Heart right ventricle (tissue), 16 donors: Measurements from ENCODE around the gene GNG12. TPM values are rescaled to one million over a fixed set of nuclear protein-coding genes. Genes with fewer than 3 reads are reported as not detected.
A peak's percentile ranks its signal among the peaks of the same experiment; 100 is the strongest.

Source experiments
- ATAC-seq, 8 donors: fragments of 200-7000 bp; cut with Tn5 transposase; one replicate each; pipeline ENCODE4 v1.9.1; 2020; ENCODE audit warnings: mild to moderate bottlenecking in 8 of 8, moderate library complexity in 8 of 8, moderate number of reproducible peaks in 1 of 8
- DNase-seq, 2 donors: peaks; one replicate each; pipeline ENCODE4 v3.0.0-alpha.2; 2020
- H3K27ac ChIP-seq, 10 donors: fragments of 200-600 bp; sonication (generic) in 2 of 10; one replicate each; pipeline versions ENCODE4 v1.5.0 to v1.8.0; 2020 to 2022; ENCODE audit warnings: mild to moderate bottlenecking in 3 of 10
- H3K27me3 ChIP-seq, 7 donors: fragments of 200-600 bp; one replicate each; pipeline ENCODE4 v1.8.0; 2021 to 2022; ENCODE audit warnings: mild to moderate bottlenecking in 2 of 7
- H3K36me3 ChIP-seq, 9 donors: fragments of 200-600 bp; sonication (generic) in 1 of 9; one replicate each; pipeline versions ENCODE4 v1.5.0 to v1.8.0; 2020 to 2022; ENCODE audit warnings: mild to moderate bottlenecking in 2 of 9
- H3K4me1 ChIP-seq, 9 donors: fragments of 200-600 bp; sonication (generic) in 1 of 9; one replicate each; pipeline versions ENCODE4 v1.5.0 to v1.8.0; 2020 to 2022; ENCODE audit warnings: mild to moderate bottlenecking in 4 of 9
- H3K4me3 ChIP-seq, 10 donors: fragments of 200-600 bp; sonication (generic) in 2 of 10; one replicate each; pipeline versions ENCODE4 v1.5.0 to v1.8.0; 2020 to 2022; ENCODE audit warnings: mild to moderate bottlenecking in 7 of 10, moderate library complexity in 2 of 10
- H3K9me3 ChIP-seq, 11 donors: fragments of 200-600 bp in 10 of 11; sonication (generic) in 2 of 11; one replicate each; pipeline versions ENCODE4 v1.5.0 to v1.8.0; 2013 to 2022; ENCODE audit warnings: mild to moderate bottlenecking in 2 of 11, control low read depth in 1 of 11, moderate library complexity in 1 of 11
- WGBS, 2 donors: extraction: QIAGEN DNeasy Blood & Tissue Kit; methylation state at CpG; one replicate each; pipeline ENCODE4 v1.1.7; 2013; ENCODE audit warnings: inconsistent platforms in 1 of 2; 5-methylcytosine and 5-hydroxymethylcytosine counted together
- intact Hi-C, 10 donors: fragments of 100-400 bp; cut with DNase I; formaldehyde crosslinking; loops; one replicate each; pipeline versions ENCODE4 v1.11.1 to v1.14.2; 2022
- polyA plus RNA-seq, 2 donors: library from polyadenylated mRNA; stranded (reverse); fragments of 200-250 nt; gene quantifications; one replicate each; pipeline ENCODE4 v1.2.3, GENCODE V29; 2013
- total RNA-seq, 10 donors: library from RNA; stranded (reverse); fragmentation: NEBNext Ultra II Directional in 3 of 10; extraction: Animal tissue kit (Norgen Biotek cat#: 25700) in 3 of 10; gene quantifications; one replicate each; pipeline versions ENCODE4 v1.2.1 to v1.2.4, GENCODE V29; 2021 to 2023
- TF ChIP-seq, protein P1 (sequence below), 9 donors: fragments of 200-600 bp; sonication (generic) in 2 of 9; IDR thresholded peaks; one replicate each; pipeline versions ENCODE4 v1.5.0 to v1.8.0; 2021 to 2022; ENCODE audit warnings: antibody characterized with exemption in 9 of 9, mild to moderate bottlenecking in 5 of 9, moderate library complexity in 1 of 9
- donor health status: Arrhythmogenic right ventricular cardiomyopathy.
- donor health status: ischemic (EF 13 %, LVEDD 7.1; RV severe dilation, severe dysfunction).
- donor health status: healthy with polysubstance abuse.
- donor health status: DM: no; HTN: yes; CAD: no.
- donor health status: DM: no; HTN: no; CAD: no.
- donor health status: ischemic (EF 25% LVEDD 6.9; RV normal size, moderate dysfunction).
- donor health status: ischemic (EF 25% LVEDD 5.7; RV mildly dilated, moderate dysfunction).
- donor health status: healthy.
- donor health status: DM: yes; HTN: yes; CAD: no.
- donor health status: Ischemic cardiomyopathy.
- donor health status: ischemic (EF 35%, LVEDD 5.7; RV mildly dilated, moderate dysfunction).
- donor health status: nonischemic (EF 11% LVEDD 7.7; RV severe dilation, severe dysfunction).
- donor health status: DM: yes; HTN: yes; CAD: no.
- donor health status: PGD.
- donor health status: ischemic (EF 29% LVEDD 5.4; RV normal size, mild dysfunction).
- donor health status: nonischemic (EF 23%, LVEDD 6.1; RV moderate dilation, normal function).

The GNG12 gene
- total and polyA plus RNA-seq, 12 donors, result 8.5 to 49.4 (median 34.5) TPM

DNA sequence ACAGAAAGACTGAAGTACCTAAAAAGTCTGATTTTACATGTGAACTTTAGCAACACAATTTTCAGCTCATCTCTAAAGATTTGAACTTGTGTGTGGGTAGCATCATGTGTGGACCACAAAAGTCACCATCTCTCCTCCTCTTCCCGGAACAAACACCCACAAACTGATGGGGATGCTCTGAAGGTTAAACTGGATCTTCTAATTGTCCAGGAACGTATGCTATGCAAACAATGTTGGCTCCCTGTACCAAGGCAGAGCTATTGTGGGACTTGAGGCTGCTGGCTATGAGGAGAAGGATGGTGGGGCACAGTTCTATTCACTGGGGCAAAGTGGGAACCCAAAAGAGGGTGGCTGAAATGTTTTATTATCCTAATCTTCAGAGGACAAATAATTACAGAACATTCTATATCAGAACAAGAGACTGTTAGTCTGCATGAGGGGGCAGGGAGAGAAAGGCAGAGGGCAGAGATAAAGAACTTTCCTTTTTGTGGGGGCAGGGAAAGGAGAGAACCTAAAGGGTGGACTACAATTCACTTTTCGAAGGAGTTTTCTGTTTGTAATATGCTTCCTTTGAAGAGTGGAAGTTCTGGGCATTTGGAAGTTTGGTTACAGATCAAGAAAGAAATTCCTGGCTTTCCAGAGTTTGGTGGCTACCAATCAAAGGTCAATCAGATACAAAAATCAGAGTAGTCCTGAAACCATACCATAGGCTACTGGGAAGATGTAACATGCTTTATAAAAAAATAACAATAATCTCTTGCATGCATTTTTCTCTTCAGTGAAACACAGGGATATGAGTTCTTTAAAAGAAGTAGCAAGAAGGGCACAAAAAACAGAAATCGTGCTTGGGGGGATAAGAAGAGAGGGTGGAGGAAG lies 85.4 kb downstream of the GNG12 start:
- peaks cover 5 to 75% (median 52%) of the 10 kb centered on the region in 9 donors for H3K4me1 ChIP-seq
- no peaks in the 10 kb centered on the region for H3K27me3 ChIP-seq
- ATAC-seq, result peak in 3 of 8 donors; percentile 22 to 56 (median 29)
- no peaks in the 10 kb centered on the region for H3K9me3 ChIP-seq
- 38 to 48% methylated on average over 4 of the region's 4 CpGs for WGBS, 2 donors
- TF ChIP-seq, protein P1, sequence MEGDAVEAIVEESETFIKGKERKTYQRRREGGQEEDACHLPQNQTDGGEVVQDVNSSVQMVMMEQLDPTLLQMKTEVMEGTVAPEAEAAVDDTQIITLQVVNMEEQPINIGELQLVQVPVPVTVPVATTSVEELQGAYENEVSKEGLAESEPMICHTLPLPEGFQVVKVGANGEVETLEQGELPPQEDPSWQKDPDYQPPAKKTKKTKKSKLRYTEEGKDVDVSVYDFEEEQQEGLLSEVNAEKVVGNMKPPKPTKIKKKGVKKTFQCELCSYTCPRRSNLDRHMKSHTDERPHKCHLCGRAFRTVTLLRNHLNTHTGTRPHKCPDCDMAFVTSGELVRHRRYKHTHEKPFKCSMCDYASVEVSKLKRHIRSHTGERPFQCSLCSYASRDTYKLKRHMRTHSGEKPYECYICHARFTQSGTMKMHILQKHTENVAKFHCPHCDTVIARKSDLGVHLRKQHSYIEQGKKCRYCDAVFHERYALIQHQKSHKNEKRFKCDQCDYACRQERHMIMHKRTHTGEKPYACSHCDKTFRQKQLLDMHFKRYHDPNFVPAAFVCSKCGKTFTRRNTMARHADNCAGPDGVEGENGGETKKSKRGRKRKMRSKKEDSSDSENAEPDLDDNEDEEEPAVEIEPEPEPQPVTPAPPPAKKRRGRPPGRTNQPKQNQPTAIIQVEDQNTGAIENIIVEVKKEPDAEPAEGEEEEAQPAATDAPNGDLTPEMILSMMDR (IDR thresholded peaks at IDR 0.05), result no peak
- intact Hi-C loops, result loop anchor here in 2 of 10 donors (2.0 to 5.0 kb wide), 2 partner anchors 61 to 206 kb away; no protein-coding TSS in a partner anchor
- peak overlapping the region in 9 of 10 donors; percentile 47 to 76 (median 65) for H3K27ac ChIP-seq
- no peaks in the 10 kb centered on the region for H3K36me3 ChIP-seq
- H3K4me3 ChIP-seq, result peak overlapping the region in 5 of 10 donors; percentile 5 to 31 (median 13)
- no peak for DNase-seq

- H3K9me3 ChIP-seq, result no peaks in the 10 kb centered on the region
- WGBS, 2 donors, result 58 to 74% methylated on average over 6 of the region's 6 CpGs
- TF ChIP-seq, protein P1 (IDR thresholded peaks at IDR 0.05), result no peak
- ATAC-seq, result peak in 2 of 8 donors; percentile 40 to 51
- H3K36me3 ChIP-seq, result no peaks in the 10 kb centered on the region
- no peaks in the 10 kb centered on the region for H3K27me3 ChIP-seq
- intact Hi-C loops, result loop anchor here in 1 of 10 donors (5.0 kb wide), 1 partner anchor 204 kb away; no protein-coding TSS in a partner anchor
- peaks cover 5 to 82% (median 55%) of the 10 kb centered on the region in 9 donors for H3K4me1 ChIP-seq
- H3K27ac ChIP-seq, result peak overlapping the region in 3 of 10 donors; percentile 5 to 76 (median 21)
- H3K4me3 ChIP-seq, result no peak overlapping the region
- no peak for DNase-seq
These were observed 87.2 kb downstream of the GNG12 start for GRCh38 chr1:67745875-67746698.

GRCh38 chr1:67743072-67743725 lies 90.1 kb downstream of the GNG12 start:
- no peaks in the 10 kb centered on the region for H3K27me3 ChIP-seq
- intact Hi-C loops, result no loop called here
- 60 to 64% methylated on average over 3 of the region's 3 CpGs for WGBS, 2 donors
- H3K4me1 ChIP-seq, result peaks cover 1 to 62% (median 35%) of the 10 kb centered on the region in 9 donors
- H3K36me3 ChIP-seq, result no peaks in the 10 kb centered on the region
- DNase-seq (no peak), ATAC-seq (no peak)
- H3K4me3 ChIP-seq, result no peak overlapping the region
- H3K27ac ChIP-seq, result no peak overlapping the region
- no peaks in the 10 kb centered on the region for H3K9me3 ChIP-seq
- TF ChIP-seq, protein P1 (IDR thresholded peaks at IDR 0.05), result no peak

GRCh38 chr1:67741736-67742135 lies 91.5 kb downstream of the GNG12 start:
- no peak for ATAC-seq
- no peak for DNase-seq
- TF ChIP-seq, protein P1 (IDR thresholded peaks at IDR 0.05), result no peak
- WGBS, 2 donors, result 81 to 89% methylated on average over 1 of the region's 1 CpG
- no peaks in the 10 kb centered on the region for H3K9me3 ChIP-seq
- H3K4me1 ChIP-seq, result peaks cover 0 to 54% (median 25%) of the 10 kb centered on the region in 9 donors
- intact Hi-C loops, result no loop called here
- no peaks in the 10 kb centered on the region for H3K36me3 ChIP-seq
- H3K4me3 ChIP-seq, result no peak overlapping the region
- H3K27me3 ChIP-seq, result no peaks in the 10 kb centered on the region
- no peak overlapping the region for H3K27ac ChIP-seq
